Stimulated activated CD4-positive, alpha-beta T cell treated with anti-CD3 and anti-CD28 coated beads, Interleukin-1b, Interleukin-23, amount 100 ng/mL, for 4 hours (primary cell): ENCODE results near the gene PROB1.
"Not testable (repeated sequence)": the region's sequence is repeated elsewhere in the genome, so short reads cannot be mapped to it uniquely, and the experiment has no call there.

Experiments
- DNase-seq, 2 donors: peaks; one replicate each; pipeline ENCODE4 v3.0.0-alpha.2; 2020; ENCODE audit warnings: low read depth in 2 of 2

PROB1 gene

DNA sequence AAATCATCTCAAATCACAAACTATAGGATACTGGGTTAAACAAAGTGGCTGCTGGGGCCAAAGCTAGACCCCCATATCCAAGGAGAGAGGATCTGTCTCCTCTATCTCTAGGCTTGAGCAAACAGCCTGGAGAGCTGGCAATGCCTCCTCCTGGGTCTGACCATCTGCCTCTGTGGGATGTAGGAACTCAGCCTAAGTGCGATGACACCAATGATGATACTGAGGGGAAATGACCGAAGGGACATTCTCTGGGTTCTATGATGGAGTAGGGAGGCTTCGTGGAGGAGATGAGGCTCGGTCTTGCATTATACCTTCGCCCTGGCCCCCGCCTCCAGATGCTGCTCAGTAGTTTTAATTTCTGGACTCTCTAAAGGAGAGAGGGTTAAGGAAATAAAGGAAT is 18.2 kb upstream of the PROB1 start:
- DNase-seq, result no peak

DNA sequence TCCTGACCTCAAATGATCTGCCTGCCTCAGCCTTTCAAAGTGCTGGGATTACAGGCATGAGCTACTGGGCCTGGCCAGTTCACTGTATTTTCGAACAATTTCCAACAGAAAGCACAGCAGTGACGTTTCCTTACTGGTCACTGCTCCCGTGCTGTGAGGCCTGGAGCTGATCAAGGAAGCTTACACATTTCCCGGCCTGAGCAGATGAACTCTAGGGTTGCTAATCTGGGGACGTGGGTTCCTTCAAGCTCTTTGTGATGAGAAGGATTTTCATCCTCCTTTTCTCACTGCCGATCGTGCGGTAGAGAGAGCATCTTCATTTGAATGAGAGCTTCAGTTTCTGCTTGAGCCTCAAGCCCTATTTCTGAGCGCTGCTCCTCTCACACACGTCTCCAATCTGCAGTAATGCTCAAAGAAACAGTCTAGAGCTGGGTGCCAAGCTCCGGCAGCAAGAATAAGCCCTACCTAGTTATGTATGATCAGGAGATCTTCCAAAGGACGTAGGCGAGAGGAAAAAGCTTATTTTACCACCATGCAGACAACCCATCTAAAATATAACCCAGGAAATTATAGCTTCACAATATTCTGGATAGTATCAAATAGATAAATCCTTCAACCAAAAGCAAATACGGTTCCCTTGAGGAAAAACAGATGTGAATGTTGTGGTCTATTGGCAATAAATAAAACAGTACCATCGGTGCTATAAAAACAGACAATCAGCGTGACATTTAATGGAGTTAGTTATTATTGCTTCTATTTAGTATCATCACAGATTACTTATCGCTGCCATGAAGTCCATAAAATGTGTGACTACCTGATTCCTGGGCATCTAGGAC is 16.3 kb upstream of the PROB1 start:
- DNase-seq, result no peak

DNA sequence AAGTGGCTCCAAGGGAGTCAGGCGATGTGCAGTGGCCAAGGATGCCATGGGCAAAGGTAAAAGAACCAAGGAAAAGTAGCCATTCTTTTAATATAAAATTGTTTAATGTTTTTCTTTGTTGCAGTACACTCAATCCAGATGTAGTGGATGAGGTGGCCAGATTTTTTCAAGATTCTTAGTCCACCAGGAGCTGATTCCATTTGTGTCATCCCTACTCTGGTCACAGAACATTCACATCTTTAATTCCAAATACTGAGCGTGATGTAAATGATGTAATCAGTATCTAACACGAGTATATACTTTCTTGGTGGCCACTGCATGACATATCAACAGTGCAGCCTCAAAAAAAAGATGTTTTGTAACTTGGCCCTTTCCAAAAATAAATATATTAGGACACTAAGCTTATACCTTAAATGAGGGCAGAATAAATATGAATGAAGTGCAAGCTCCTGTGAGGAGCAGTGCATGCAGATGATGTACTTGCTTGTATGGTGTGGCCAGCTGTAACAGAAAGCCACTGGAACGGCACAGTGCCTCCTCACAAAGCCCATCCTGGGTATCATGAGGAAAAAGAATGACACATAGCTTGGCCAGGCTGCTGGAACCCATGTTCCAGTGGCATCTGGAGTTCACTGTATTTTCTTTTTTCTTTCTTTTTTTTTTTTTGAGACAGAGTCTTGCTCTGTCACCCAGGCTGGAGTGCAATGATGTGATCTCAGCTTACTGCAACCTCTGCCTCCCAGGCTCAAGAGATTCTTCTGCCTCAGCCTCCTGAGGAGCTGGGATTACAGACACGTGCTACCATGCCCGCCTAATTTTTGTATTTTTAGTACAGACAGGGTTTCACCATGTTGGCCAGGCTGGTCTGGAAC is 15.5 kb upstream of the PROB1 start:
- DNase-seq, result no peak

DNA sequence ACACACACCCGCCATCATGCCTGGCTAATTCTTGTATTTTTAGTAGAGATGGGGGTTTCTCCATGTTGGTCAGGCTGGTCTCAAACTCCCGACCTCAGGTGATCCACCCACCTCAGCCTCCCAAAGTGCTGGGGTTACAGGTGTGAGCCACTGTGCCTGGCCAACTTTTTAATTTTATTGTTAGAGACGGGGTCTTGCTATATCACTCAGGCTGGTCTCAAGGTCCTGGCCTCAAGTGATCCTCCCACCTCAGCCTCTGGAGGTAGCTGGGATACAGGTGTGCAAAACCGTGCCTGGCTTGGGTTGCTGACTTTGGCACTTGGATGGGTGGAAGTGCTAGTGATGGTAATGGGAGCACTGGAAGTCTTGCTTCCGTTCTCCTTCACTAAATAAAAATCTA is 14.2 kb upstream of the PROB1 start:
- not testable (repeated sequence) for DNase-seq

DNA sequence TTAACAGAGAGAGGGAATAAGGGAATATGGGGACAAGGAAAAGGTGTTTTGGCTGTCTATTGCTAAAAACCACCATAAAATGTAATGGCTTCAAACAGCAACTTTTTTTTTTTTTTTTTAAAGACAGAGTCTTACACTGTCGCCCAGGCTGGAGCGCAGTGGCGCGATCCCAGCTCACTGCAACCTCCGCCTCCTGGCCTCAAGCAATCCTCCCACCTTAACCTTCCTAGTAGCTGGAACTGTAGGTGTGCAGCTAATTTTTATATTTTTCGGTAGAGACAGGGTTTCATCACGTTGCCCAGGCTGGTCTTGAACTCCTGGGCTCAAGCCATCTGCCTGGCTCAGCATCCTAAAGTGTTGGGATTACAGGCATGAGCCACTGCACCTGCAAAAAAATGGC is 13.3 kb upstream of the PROB1 start:
- DNase-seq, result no peak

DNA sequence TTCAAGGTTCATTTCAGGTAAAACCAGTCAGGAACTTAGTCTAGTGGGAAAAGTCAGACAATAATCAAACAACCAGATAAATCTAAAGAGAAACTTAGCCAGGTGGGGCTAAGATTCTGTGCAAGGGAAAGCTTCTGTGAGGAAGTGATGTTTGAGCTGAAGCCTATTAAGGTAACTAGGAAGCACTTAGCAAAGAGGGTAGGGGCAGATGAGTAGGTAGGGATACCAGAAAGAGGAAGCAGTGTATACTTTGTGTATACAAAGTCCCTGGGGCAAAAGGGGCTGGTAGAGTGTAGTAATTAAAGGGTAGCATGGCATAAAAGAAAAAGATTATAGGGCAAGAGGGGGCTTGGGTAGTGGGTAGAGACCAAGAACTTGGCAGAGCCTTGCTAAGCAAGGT is 12.6 kb upstream of the PROB1 start:
- DNase-seq, result no peak

DNA sequence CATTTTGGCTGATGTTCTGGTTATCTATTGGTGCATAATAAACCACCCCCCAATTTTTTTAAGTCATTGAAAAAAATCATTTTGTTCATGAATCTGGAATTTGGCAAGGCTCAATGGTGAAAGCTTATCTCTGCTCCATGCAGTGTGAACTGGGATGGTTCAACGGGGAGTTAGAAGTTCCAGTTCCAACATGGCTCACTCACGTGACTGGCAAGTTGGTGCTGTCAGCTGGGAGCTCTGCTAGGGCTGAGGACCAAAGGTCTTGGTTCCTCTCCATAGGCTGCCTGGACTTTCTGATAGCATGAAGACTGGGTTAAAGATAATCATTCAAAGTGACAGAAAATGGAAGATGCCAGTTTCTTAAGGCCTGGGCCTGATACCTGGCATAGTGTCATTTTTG is 12.1 kb upstream of the PROB1 start:
- DNase-seq, result no peak

DNA sequence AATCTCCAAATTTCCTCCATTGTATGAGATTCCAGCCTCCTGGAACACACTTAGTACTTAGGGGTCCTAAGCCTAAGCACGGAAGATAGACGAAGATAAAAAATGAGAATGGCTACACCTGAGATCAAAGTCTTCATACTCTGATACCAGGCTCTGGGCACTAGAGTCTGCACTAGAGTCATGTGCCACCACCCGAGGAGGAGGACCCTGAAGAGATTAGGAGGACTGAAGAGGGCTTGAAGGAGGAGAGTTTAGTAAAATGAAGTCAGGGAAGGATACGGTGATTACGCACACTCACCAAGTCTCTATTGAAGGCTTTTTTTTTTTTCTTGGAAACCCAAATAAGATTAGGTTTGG is 9.6 kb upstream of the PROB1 start:
- DNase-seq, result no peak

DNA sequence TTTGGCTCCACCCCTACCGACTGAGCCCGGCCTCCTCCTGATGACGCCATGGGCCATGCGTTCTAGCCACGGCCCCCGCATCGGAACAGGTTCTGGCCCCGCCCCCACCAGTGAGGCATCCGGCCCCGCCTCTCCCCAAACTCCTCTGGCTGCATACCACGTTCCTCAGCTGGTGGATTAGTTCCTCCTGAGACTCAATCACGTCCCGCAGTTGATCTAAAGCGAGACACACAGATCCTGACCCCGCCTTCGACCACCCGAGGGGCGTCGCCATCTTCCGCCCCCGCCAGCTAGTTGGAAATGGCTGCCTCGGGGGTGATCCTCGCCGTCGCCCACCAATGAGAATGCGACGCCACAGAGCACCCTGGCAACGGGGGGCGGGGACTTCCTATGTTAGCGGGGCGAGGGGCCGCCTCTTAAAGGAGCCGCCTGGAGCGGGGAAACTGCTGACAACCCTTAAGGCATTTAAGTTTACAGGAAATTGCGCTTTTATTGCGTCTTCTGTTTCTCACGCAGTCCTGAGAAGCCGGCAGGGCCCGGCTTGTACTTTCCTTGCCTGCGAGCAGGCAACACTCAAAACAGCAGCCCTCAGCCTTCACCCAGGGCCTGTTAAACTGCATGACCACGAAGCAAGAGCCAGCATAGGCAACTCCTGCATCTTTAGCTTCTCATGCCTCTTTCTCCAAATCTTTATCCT is 9.0 kb upstream of the PROB1 start, which contains the start of gene SPATA24:
Gene SPATA24, minus strand, starts transcription at position 303 of the 697 bp plus-strand sequence. Its CDS starts 29 bp downstream, at position 274.
- DNase-seq, result peak; percentile 96 to 97

DNA sequence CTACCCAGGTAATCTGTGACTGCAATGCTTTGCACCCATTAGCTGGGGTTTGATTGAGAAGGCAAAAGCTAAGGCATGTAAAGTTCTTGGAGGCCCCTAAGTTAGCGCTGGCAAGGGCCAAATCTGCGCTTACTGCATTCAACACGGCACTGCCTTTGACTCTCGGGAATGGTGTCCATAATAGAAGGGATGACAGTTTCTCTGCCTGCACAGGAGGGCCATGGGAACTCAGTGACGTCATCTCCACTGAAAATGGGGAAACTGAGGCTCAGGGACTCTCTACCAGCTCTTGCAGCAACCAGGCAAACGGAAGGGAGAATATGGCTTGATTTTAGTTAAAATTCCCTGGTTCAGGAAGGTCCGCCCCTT is 8.5 kb upstream of the PROB1 start:
- DNase-seq, result no peak

DNA sequence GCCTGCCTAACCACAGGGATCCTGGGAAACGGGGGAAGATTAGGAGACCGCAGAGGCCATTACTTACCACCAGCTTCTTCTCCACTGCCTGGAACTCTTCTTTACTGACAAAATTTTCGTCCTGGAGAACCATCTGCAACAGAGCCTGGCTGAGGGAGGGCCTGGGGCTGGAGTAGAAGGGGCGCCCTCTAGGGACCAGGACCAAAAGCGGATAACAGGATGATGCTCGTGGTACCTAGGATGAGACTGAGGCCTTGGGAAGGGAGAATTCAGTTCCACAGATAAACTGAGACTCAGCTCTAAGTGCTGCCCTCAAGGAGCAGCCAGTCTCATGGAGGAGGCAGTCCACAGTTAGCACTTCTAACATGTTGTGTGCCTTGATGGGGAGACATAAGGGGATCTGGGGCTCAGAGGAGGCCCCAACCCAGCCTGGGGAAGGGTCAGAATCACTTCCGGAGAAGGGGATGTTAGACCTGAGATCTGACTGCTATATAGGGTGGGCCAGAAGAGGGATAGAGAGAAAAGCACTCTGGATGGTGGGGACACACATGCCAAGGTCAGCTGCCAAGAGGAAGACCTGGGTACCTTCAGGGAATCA is 7.8 kb upstream of the PROB1 start:
- DNase-seq, result no peak

DNA sequence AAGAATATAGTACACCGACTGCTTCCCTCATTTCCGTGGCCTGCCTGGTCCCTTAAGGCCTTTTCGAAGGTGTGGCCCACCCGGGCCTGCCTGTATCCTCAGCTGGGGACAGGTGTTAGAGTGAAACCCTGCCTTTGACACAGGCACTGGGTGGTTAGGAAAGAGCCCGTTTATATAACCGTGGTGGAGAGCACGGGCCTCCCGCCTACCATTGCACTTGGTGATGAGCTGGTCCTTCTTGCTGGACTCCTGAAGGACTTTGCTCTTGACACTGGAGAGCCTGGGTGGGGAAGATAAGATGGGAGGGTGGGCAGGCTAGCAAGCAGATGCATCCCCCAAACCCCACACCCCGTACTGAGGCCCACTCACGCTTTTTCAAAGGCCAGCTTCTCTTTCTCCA is 6.6 kb upstream of the PROB1 start:
- no peak for DNase-seq

DNA sequence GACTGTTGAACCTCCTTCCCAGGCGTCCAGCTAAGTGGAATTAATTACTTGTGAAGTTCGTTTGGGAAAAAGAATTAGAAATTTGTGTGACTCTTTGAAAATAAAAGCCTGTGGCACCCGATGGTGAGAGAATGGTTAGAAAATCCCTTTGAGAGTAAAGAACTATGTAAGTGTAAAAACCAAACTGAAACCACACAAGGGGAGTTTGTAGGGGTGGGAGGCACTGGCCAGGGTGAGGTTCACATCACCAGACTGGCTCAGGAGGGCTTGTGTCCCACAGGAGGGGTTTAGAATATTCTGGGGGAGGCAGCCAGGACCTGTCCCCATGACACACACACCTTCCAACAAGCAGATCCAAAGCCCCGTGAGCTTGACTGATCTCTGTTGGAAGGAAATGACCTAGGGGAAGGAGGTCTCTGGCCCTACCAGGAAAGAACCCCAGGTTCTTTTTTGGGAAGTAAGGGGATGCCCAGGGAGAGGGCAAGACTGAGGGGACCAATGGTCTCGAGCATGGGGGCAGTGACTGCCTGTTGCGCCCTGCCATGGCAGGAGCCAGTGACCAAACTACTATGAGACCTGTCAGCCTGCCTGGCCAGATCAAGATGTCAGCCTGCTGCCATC is 4.7 kb upstream of the PROB1 start:
- no peak for DNase-seq

DNA sequence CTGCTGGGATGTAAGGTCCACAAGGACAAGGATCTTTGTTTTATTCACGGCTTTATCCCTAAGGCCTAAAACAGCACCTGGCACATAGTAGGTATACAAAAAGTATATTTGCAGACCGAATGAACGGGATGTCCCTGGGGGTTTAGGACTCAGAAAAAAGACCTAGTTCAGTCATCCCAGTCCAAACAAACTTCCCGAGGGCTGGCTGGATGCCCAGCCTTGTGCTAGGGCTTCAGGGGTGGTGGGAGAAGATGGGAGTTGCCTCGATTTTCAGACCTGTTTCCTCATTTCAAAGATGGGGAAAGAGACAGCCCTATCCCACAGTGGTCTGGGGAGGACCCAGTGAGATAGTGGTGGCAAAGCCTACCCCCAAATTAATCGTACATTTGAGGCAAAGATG is 3.0 kb upstream of the PROB1 start:
- DNase-seq, result no peak

DNA sequence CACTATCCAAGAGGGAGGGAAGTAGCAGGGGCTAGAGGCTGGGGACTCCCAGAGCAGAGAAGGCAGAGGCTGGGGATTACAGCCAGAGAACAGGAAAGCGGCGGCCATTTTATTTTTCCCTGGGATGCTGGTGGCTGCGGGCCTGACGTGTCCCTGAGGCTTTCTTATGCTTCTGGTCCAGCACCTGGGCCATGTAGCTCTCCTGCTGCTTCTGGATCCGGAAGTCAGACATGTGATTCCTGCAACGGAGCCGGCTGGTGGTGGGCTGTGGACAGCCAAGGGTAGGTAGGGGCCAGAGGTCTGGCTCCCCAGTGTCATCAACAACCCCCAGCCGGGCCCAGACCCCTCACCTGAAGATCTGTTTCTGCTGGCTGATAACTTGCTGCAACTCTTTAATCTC is 1.8 kb upstream of the PROB1 start:
- DNase-seq, result no peak

DNA sequence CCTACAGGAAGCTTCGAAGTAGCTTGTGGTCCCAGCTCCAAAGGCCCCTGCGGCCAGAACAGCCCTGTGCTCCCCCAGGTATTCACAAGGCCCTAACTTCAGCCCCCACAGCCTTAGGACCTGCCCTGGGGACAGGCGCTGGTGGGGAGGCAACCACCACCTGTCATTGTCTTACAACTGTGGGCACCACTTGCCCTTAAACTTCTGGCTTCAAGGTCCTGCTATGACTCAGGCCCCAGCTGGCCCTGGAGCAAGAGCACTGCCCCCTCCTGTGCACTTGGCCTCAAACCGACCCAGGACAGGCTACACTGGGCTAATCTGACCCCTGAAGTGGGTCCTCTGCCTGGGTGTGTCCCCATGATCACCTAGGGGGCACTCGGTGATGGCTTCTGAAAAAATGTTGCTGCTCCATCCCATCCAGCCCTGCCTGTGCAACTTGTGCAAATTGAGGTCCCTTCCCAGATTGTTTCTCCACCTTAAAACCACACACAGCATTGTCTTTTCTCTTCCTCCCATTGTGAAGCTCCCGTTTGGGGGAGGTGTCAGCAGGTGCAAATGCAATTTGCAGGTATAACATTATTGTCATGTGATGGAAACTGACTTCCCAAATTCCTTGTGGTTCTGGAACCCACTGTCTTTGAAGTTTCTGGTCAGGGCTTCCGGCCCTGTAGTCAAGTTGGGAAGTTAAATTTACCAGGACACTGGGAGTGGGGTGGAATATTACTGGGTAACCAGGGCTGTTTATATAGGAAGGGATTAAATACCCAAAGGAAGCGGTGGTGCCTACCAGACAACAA is 1.1 kb upstream of the PROB1 start:
- no peak for DNase-seq

DNA sequence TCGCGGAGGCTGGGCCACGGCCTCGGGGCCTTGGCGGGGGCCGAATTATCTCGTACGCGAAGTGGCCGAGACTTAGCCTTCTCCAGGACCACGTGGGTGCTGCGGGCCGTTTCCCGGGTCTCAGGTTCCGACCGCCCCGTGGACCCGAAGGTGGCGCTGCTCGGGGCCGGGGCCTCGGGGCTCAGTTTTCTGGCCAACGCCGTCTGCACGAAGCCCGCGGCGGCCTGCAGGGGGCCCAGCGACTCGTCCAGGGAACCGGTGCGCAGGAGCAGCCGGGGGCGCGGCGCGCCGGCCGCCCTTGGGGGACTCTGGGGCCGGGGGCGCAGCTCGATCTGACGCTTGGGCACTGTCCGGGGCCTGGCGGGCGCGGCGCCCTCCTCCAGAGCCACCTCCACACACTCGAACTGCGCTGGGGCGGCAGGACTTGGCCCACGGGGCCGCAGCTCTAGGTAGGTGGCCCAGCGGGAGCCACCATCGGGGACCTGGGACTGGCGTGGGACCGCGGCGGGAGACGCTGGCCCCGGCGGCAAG is 716 bp downstream of the PROB1 start:
- peak; percentile 29 to 42 for DNase-seq

DNA sequence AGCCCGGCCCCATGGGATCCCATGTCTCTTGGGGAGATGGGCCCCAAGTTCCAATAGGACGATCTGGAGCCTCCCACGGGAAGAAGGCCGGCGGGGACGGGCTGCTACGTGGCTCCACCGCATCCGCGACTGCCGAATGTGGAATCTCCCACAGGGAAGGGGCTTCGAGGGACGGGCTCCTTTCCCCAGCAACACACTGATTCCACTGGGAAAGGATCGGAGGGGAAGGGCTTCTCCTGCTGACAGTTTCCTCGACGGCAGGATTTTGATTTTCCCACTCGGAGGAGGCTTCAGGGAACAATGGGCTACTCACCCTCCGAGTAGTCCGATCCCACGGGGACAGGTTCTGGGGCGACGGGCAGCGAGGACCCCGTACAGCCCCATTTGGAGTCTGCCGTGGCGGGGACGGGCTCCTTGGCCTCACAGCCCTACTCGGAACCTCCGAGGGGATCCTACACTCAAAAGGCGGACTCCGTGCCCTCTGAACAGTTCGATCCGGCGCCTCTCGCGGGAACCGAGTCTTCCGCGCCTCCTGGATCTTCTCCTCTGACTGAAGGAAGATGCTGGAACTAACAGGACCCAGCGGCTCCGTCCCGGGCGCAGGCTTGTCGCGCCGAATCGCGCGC is 1.3 kb downstream of the PROB1 start:
- DNase-seq, result no peak

DNA sequence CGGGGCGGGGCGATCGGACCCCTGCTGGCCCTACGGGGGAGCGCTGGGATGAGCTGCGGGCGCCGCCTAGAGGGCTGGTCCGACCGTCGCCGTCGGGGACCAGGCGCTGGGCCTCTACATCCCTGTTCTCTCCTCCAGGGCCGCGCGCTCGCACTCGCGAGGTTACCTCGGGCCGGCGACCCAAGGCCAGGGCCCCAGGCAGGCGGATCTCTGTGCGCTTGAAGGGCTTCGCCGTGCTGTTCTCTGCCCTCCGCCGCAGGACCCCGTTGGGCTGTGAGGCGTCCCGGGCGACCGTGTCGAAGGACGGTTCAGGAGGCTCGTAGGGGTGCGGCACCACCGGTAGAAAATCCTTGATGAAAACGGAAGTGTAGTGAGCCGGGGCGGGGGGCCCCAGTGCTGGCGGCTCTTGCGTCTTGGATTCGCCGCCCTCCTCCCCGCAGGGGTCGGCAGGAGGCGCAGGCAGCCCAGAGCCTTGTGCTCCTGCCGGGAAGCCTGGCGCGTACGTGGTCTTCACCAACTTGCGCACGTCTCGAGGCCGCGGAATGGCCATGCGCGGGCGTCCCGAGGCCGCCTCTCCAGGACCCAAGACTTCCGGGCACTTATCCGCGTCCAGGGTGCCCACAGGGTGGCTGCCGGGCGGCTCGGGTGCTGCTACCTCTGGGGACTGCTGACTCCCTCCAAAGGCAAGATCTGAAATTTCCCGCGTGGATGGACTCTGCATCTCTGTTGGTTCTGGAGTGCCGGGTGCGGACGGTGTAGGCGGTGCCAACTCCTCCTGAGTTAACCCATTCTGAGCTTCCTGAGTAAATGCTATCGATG is 2.0 kb downstream of the PROB1 start:
- DNase-seq, result peak; percentile 55 to 69
